GM21737 (cell line): ENCODE data around the gene TCF7L2.

Experiments
- ATAC-seq: cut with Tn5 transposase; IDR thresholded peaks from one replicate; pipeline ENCODE4 v1.9.1; 2021; ENCODE audit warnings: mild to moderate bottlenecking, moderate library complexity; ENCODE audit not compliant: unreplicated experiment

TCF7L2 gene

GRCh38 chr10:112963835-112964234, 13.8 kb downstream of the TCF7L2 start:
- ATAC-seq = no peak

- ATAC-seq = no peak
These were observed 14.4 kb downstream of the TCF7L2 start for GRCh38 chr10:112964482-112964881.

GRCh38 chr10:112966194-112966855, 16.3 kb downstream of the TCF7L2 start:
- no peak for ATAC-seq

DNA sequence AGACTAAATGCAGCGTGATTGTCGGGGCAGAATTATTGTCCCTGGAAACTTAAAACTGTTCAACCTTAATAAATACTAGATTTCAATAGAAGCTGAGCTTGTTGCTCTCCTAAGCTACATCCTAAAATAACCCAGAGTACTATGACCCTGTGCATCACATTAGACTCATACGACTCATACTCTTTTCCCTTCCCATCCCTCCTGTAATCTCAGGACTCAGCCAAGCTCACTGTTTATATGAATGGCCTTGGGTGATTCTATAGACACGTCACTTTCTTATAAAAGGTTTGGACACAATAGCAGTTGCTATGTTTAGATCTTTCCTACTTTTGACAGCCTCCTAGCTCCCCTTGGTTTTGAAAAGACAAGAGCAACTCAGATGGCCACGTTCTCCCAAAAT, 17.2 kb downstream of the TCF7L2 start:
- no peak for ATAC-seq

- ATAC-seq = no peak
These were observed 19.1 kb downstream of the TCF7L2 start for GRCh38 chr10:112969131-112969530.

- no peak for ATAC-seq
These were observed 19.5 kb downstream of the TCF7L2 start for GRCh38 chr10:112969542-112969941.

GRCh38 chr10:112970021-112970420, 20.0 kb downstream of the TCF7L2 start:
- ATAC-seq = no peak

DNA sequence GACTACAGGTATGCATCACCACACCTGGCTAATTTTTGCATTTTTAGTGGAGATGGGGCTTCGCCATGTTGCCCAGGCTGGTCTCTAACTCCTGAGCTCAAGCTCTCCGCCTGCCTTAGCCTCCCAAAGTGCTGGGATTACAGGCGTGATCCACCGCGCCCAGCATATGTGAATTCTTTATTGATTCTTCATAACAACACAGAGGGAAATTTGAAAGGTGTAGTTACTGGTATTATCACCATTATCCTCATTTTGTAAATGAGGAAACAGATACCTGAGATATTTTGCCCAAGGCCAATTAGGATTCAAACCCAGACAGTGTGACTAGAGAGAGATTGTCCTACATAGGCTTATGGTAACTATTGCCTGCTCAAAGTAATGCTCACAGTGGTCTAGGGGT, 22.6 kb downstream of the TCF7L2 start:
- no peak for ATAC-seq

GRCh38 chr10:112973046-112973445, 23.0 kb downstream of the TCF7L2 start:
- ATAC-seq = no peak

DNA sequence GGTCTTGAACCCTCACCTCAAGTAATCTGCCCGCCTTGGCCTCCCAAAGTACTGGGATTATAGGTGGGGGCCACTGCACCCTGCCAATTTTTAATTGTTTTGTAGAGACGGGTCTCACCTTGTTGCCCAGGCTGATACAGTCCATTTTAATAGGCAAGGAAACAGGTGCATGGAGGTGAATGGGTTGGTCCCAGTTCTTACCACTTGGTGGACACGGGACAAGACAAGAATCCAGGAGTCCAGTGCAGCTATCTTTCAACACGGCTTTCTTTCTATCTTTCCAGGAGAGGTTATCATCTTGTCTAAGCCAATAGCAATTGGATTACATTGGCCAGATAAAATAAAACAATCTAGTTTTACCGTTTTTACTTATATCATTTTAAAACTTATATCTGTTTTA, 23.8 kb downstream of the TCF7L2 start:
- no peak for ATAC-seq

DNA sequence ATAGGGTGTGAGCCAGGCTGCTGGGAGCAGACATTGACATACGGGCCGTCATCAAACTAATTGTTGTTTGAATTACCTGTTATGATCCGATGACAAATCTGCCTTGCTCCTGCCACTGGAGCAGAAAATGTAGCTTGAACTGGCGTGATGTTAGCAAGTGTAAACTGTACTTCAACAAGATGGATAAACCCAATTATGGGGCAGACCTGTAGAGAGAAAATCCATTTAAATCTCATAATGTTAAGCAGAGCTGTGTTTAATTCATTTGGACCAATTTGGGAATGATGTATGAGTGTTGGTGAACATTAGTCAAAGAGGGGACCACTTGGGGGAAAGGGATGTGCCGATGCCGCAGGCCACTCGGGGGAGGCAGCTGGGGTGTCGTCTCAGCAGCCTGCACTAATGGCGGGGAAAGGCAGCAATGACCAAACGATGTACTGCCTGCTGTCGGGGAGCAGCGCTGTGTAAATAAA, 27.4 kb downstream of the TCF7L2 start:
- ATAC-seq = no peak

GRCh38 chr10:112979927-112980326, 29.9 kb downstream of the TCF7L2 start:
- no peak for ATAC-seq

DNA sequence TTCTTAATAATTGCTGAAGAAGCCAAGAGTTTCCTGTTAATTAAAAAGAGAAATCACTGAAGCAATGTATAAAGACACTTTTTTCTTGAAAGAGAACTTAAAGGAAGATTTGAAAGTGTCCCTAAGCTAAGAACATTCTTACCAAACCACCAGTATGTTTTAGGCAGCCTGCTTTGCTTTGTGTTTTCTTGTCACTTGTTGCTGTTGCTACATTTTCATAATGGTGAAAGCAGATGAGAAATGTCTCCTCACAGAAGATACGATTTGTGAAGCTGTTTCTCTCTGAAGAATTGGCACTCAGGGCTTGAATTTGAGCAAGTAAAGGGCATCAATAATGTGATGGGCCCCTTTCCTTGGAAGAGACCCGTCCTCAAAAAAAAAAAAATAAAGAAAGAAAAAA, 30.9 kb downstream of the TCF7L2 start:
- ATAC-seq = no peak

GRCh38 chr10:112981553-112981952, 31.5 kb downstream of the TCF7L2 start:
- ATAC-seq = peak; percentile 97

DNA sequence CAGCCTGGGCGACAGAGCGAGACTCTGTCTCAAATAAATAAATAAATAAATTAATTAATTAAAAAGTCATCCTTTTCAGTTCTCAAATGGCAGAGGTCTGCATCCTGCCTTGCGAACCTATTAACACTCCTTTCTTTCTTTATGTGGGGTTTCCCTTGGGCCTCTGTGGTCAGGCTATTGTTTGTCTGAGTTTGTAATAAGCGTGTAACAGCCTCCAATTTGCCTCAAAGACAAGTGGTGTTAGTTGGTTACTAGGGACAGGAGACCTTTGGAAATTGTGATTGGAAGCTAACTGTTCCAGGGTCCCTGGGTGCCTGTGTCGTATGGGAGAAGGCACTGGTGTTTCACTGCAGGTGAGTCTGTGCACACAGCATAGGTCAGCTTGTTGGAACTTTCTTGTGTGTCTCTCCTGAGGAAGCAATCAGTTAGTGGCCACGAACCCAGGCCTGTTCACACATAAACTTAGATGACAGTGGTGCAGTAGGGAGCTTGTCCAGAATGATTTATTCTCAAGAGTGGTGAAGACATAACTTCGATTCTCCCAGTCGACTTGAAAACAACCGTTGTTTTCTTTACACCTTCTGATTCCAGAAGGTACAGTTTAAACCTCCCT, 33.5 kb downstream of the TCF7L2 start:
- no peak for ATAC-seq

DNA sequence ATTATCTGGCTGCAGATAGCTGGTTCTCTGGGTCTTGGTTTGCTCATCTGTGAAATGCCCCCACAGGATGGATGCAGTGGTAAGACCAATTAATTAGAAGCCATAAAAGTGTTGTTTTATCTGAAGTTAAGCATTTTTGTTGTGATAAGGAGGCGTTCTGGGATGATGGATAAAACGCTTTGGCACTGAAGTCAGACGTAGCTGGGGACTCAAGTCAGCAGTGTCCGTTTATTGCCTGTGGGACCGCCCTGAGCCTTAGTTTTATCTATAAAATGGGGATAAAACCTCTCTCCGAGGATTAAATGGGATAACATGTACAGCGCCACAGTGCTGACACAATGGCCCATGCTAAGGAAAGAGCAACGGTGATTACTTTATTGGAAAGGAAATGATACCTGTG, 34.7 kb downstream of the TCF7L2 start:
- ATAC-seq = no peak

DNA sequence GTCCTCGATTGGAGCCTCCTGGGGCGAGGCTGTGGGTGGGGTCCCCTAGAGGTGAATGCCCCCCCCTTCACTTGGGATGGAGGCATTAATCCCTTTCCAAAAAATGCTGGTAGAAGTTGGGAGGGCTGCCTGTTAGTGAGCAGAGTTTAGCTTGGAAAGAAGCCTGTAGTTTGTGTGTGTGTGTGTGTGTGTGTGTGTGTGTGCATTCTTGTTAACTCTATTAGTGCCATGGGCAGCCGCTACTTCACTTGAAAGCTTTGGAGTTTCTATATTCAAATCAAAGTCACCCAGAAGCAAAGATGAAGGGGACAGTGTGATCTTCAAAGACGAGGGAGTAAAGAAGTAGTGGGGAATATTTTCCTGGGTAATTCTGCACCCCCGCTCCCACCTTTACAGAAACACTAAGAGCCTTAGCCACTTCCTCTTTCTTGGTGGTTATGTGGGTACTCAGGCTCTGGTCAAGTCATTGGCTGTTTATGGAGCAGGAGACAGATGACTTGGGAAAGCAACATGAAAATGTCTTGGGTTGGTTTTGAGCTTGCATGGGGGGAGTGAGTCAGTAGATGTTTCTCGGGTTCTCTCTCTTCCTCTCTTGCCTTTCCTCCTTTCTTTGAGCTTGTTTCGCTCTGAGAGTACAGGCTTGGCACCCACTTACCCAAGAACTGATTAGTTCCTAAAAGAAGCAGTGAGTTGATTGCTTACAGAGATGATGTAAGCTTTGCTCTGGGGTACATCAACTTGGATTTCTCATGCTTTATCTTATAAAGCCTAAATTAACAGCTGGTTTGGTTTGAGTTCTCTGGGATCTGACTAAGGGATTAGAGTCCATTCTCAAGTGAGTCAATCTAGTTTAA, 35.9 kb downstream of the TCF7L2 start:
- no peak for ATAC-seq

DNA sequence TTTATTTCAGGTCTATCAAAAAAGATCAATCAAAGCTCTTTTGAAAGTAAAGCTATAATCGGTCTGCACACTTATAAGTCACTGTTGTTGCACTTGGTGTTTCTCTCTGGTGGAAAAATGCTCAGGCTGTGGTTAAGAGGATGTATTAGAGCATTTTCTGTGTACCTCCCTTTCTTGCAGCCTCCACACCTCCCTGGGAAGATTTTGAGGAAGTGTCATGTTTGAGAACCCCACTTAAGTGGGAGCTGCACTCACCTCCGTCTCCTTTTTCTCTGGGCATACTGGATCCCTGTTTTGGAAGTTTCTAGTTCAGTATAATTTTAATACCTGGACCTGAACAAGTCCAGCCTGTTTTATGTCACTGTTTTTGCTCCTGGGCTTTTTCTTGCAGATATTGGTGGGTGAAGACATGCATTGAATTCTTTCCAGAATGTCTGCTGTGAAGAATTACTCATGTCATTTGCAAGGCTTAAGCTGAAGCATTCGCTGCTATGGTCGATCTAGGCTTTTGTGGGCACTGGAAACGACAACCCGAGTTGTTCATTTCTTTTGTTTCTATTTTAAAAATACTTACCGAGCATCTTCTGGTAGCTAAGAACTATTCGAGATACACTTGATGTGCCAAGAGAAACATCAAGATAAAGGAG, 36.6 kb downstream of the TCF7L2 start:
- no peak for ATAC-seq

- no peak for ATAC-seq
These were observed 38.9 kb downstream of the TCF7L2 start for GRCh38 chr10:112988839-112989406.

- ATAC-seq = no peak
These were observed 39.8 kb downstream of the TCF7L2 start for GRCh38 chr10:112989826-112990225.

DNA sequence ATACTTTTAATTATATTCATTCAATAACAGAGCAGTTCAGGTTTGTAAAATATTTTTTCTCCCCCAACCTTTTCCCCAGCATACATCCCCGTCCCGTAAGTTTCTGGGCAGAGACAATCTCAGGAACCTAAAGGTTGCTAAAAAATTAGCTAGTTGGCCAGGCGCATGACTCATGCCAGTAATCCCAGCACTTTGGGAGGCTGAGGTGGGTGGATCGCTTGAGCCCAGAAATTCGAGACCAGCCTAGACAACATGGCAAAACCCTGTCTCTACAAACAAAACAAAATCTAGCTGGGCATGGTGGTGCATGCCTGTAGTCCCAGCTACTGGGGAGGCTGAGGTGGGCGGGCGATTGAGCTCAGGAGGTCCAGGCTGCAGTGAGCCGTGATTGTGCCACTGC, 40.2 kb downstream of the TCF7L2 start:
- no peak for ATAC-seq
